Activated T-cell treated with anti-CD3 and anti-CD28 coated beads for 4 hours (primary cell): ENCODE measurements around the gene ERC2.

Source experiments
- DNase-seq: peaks from one replicate; pipeline ENCODE4 v3.0.0-alpha.2; 2020

Gene ERC2

GRCh38 chr3:56424336-56424735 is 43.9 kb downstream of the ERC2 start:
- no peak for DNase-seq

- DNase-seq: no peak
Observed at GRCh38 chr3:56423661-56424099, 44.6 kb downstream of the ERC2 start.

GRCh38 chr3:56422316-56422715 is 46.0 kb downstream of the ERC2 start:
- no peak for DNase-seq

GRCh38 chr3:56421205-56421604 is 47.1 kb downstream of the ERC2 start:
- DNase-seq: no peak

- no peak for DNase-seq
Observed at GRCh38 chr3:56415652-56416051, 52.6 kb downstream of the ERC2 start.

- no peak for DNase-seq
Observed at GRCh38 chr3:56413911-56414310, 54.4 kb downstream of the ERC2 start.

- no peak for DNase-seq
Observed at GRCh38 chr3:56411166-56411565, 57.1 kb downstream of the ERC2 start.

GRCh38 chr3:56410576-56410975 is 57.7 kb downstream of the ERC2 start:
- no peak for DNase-seq

GRCh38 chr3:56409790-56410189 is 58.5 kb downstream of the ERC2 start:
- no peak for DNase-seq

GRCh38 chr3:56408761-56409196 is 59.5 kb downstream of the ERC2 start:
- DNase-seq: no peak

- DNase-seq: no peak
Observed at GRCh38 chr3:56406826-56407515, 61.3 kb downstream of the ERC2 start.

GRCh38 chr3:56404884-56405283 is 63.4 kb downstream of the ERC2 start:
- DNase-seq: no peak

- DNase-seq: no peak
Observed at GRCh38 chr3:56398659-56399058, 69.6 kb downstream of the ERC2 start.

- DNase-seq: no peak
Observed at GRCh38 chr3:56397798-56398197, 70.5 kb downstream of the ERC2 start.

- no peak for DNase-seq
Observed at GRCh38 chr3:56389183-56389830, 79.0 kb downstream of the ERC2 start.

- no peak for DNase-seq
Observed at GRCh38 chr3:56383092-56383491, 85.2 kb downstream of the ERC2 start.

- DNase-seq: no peak
Observed at GRCh38 chr3:56379723-56380287, 88.5 kb downstream of the ERC2 start.

GRCh38 chr3:56375654-56376053 is 92.6 kb downstream of the ERC2 start:
- DNase-seq: no peak

- no peak for DNase-seq
Observed at GRCh38 chr3:56373386-56373785, 94.9 kb downstream of the ERC2 start.

- no peak for DNase-seq
Observed at GRCh38 chr3:56370991-56371775, 97.1 kb downstream of the ERC2 start.

- no peak for DNase-seq
Observed at GRCh38 chr3:56369914-56370313, 98.4 kb downstream of the ERC2 start.

GRCh38 chr3:56368846-56369245 is 99.4 kb downstream of the ERC2 start:
- DNase-seq: no peak

- DNase-seq: no peak
Observed at GRCh38 chr3:56366641-56367162, 101.6 kb downstream of the ERC2 start.
